Gastroesophageal sphincter (tissue), 4 donors: ENCODE measurements around the gene KRT78. TPM values are rescaled to one million over a fixed set of nuclear protein-coding genes. Genes with fewer than 3 reads are reported as not detected.

ENCODE experiments used
- ATAC-seq: fragments of 150-250 bp; one replicate; pipeline ENCODE4 v1.9.1; 2016; ENCODE audit warnings: mild to moderate bottlenecking, moderate library complexity
- H3K27ac ChIP-seq, 4 donors: fragments of 200-600 bp; sonication (generic) in 3 of 4; 1 replicate in 3 of 4; 2 replicates in 1 of 4; pipeline ENCODE4 v1.5.1; 2016 to 2019
- H3K27me3 ChIP-seq: fragments of 200-600 bp; sonication (generic); one replicate; pipeline ENCODE4 v1.5.1; 2019
- H3K36me3 ChIP-seq, 2 donors: fragments of 200-600 bp; sonication (generic); one replicate each; pipeline ENCODE4 v1.5.1; 2019; ENCODE audit warnings: control low read depth in 1 of 2
- H3K4me1 ChIP-seq, 3 donors: fragments of 200-600 bp; sonication (generic); 1 replicate in 2 of 3; 2 replicates in 1 of 3; pipeline ENCODE4 v1.5.1; 2016 to 2019; ENCODE audit warnings: control low read depth in 2 of 3
- H3K4me3 ChIP-seq, 2 donors: fragments of 200-600 bp; sonication (generic); one replicate each; pipeline ENCODE4 v1.5.1; 2019; ENCODE audit warnings: mild to moderate bottlenecking in 1 of 2, moderate library complexity in 1 of 2
- H3K9me3 ChIP-seq, 3 donors: fragments of 200-600 bp; sonication (generic); one replicate each; pipeline ENCODE4 v1.5.1; 2017 to 2019; ENCODE audit warnings: control low read depth in 2 of 3
- CTCF ChIP-seq, 4 experiments: fragments of 200-600 bp in 2 of 4; fragments of 450-650 bp in 2 of 4; sonication (generic) in 1 of 4; IDR thresholded peaks; one replicate each; pipeline ENCODE4 v1.5.1; 2017 to 2019; ENCODE audit warnings: antibody characterized with exemption in 4 of 4, mild to moderate bottlenecking in 2 of 4, moderate library complexity in 2 of 4
- EP300 ChIP-seq: sonication (generic); formaldehyde crosslinking; IDR thresholded peaks from one replicate; pipeline ENCODE4 v1.6.1; 2017; ENCODE audit warnings: antibody characterized with exemption, mild to moderate bottlenecking
- POLR2A ChIP-seq, 2 donors: fragments of 450-650 bp; IDR thresholded peaks; one replicate each; pipeline ENCODE4 v1.6.1; 2017; ENCODE audit warnings: antibody characterized with exemption in 2 of 2, mild to moderate bottlenecking in 2 of 2, moderate library complexity in 1 of 2
- POLR2AphosphoS5 ChIP-seq: sonication (generic); formaldehyde crosslinking; IDR thresholded peaks from one replicate; pipeline ENCODE4 v1.6.1; 2017; ENCODE audit warnings: antibody characterized with exemption
- WGBS, 2 donors: methylation state at CpG; one replicate each; pipeline ENCODE4 v1.1.5; 2018; ENCODE audit warnings: low coverage in 1 of 2; 5-methylcytosine and 5-hydroxymethylcytosine counted together
- total RNA-seq, 4 donors: library from RNA; depleted of rRNA; stranded (reverse); fragments of >200 nt; gene quantifications; one replicate each; pipeline ENCODE4 v1.1.0, GENCODE V29; 2016

The KRT78 gene
- total RNA-seq, 4 donors from 2014 or later, result 0.27 to 9.5 (median 1.5) TPM

GRCh38 chr12:52813203-52813819, 35.5 kb downstream of the KRT78 start:
- Histone ChIP-seq H3K4me3 (no peak overlapping the region), H3K4me1 (no peaks in the 10 kb centered on the region), H3K36me3 (no peaks in the 10 kb centered on the region), H3K27ac (no peak overlapping the region), H3K27me3 (peaks cover 12% of the 10 kb centered on the region), H3K9me3 (no peaks in the 10 kb centered on the region)
- WGBS, 2 donors, result 60% methylated on average over 1 of the region's 10 CpGs; no CpG with 5 or more reads in 1 of the 2 donors
- ATAC-seq, result no peak
- no peak for TF ChIP-seq EP300
- no peak for TF ChIP-seq CTCF (IDR thresholded peaks at IDR 0.05)
- no peak for TF ChIP-seq POLR2AphosphoS5
- no peak for TF ChIP-seq POLR2A (IDR thresholded peaks at IDR 0.05)

DNA sequence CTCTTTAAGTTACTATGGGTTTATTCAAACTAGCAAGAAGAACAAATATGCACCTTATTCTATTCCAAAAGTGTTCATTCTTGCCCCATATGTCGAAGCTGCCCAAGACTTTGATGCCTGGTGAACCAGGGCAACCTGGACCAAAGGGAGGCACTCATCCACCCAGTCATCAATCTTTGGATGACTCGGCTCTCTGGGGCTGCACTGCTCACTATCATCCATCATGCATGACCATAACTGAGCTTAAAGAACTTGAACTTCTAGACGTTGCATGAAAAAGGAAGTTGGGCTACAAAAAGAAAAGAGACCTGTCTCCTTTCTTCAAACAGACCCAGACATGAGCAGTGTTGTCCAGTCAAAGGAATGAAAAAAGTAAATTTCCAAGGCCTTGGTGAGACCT, 36.0 kb downstream of the KRT78 start:
- H3K4me3 ChIP-seq, result no peak overlapping the region

DNA sequence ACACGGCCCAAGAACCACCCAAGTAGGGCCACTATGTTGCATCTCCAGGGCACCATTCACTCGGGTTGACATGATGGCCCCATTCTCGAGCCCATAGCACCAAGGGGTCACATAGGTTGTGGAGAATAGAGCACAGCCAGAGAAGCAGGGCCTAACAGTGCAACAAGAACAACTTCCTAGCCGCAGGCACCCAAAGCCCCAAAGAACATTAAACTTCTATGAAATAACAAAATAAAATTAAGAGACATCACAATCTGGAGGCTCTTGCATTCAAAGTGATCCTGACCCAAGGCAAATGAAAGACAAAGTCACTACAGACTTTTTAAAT, 36.8 kb downstream of the KRT78 start:
- H3K27ac ChIP-seq, result no peak overlapping the region
- no peaks in the 10 kb centered on the region for H3K9me3 ChIP-seq
- no peak for ATAC-seq
- no peaks in the 10 kb centered on the region for H3K4me1 ChIP-seq
- no peak for TF ChIP-seq EP300
- no peak for TF ChIP-seq CTCF (IDR thresholded peaks at IDR 0.05)
- TF ChIP-seq POLR2AphosphoS5, result no peak
- no peak for TF ChIP-seq POLR2A (IDR thresholded peaks at IDR 0.05)
- H3K36me3 ChIP-seq, result no peaks in the 10 kb centered on the region
- peaks cover 9% of the 10 kb centered on the region for H3K27me3 ChIP-seq
- no peak overlapping the region for H3K4me3 ChIP-seq
- WGBS, 2 donors, result 80% methylated on average over 2 of the region's 4 CpGs; no CpG with 5 or more reads in 1 of the 2 donors

More for the DNA sequence above, 36.0 kb downstream of the KRT78 start:
- WGBS, 2 donors, result 44% methylated on average over 3 of the region's 3 CpGs; no CpG with 5 or more reads in 1 of the 2 donors
- peaks cover 14% of the 10 kb centered on the region for H3K27me3 ChIP-seq
- no peaks in the 10 kb centered on the region for H3K36me3 ChIP-seq
- no peaks in the 10 kb centered on the region for H3K4me1 ChIP-seq
- no peak for ATAC-seq
- no peak for TF ChIP-seq POLR2AphosphoS5
- no peaks in the 10 kb centered on the region for H3K9me3 ChIP-seq
- H3K27ac ChIP-seq, result no peak overlapping the region

GRCh38 chr12:52811191-52812072, 37.4 kb downstream of the KRT78 start:
- H3K27me3 ChIP-seq, result peaks cover 7% of the 10 kb centered on the region
- ATAC-seq, result no peak
- no peak for TF ChIP-seq CTCF (IDR thresholded peaks at IDR 0.05)
- no peak for TF ChIP-seq POLR2A (IDR thresholded peaks at IDR 0.05)
- no peak for TF ChIP-seq EP300
- TF ChIP-seq POLR2AphosphoS5, result no peak
- H3K4me1 ChIP-seq, result no peaks in the 10 kb centered on the region
- H3K27ac ChIP-seq, result no peak overlapping the region
- WGBS, 2 donors, result 80 to 90% methylated on average over 1 to 6 of the region's 9 CpGs
- no peaks in the 10 kb centered on the region for H3K36me3 ChIP-seq
- H3K4me3 ChIP-seq, result no peak overlapping the region
- no peaks in the 10 kb centered on the region for H3K9me3 ChIP-seq

DNA sequence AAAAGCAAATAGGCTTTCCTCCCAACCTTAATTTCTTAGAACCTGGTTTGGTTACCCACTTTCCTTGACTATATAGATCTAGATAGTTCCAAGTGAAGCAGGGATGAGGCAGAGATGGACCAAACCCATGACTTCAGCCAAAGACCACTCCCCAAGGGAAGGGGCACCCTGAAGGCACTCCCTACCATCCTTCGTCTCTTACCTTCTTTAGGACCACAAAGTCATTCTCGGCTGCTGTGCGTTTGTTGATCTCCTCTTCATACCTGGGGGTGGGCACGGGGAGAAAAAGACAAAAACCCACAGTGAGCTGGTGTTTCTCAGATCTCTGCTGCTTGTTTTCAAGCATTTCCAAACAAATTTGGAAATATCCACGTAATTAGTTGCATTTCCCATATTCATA, 38.2 kb downstream of the KRT78 start:
- no peak overlapping the region for H3K4me3 ChIP-seq
- TF ChIP-seq POLR2AphosphoS5 (no peak), POLR2A (IDR thresholded peaks at IDR 0.05) (no peak), EP300 (no peak)
- 57 to 69% methylated on average over 5 of the region's 5 CpGs for WGBS, 2 donors
- no peaks in the 10 kb centered on the region for H3K36me3 ChIP-seq
- peaks cover 7% of the 10 kb centered on the region for H3K27me3 ChIP-seq
- no peak overlapping the region for H3K27ac ChIP-seq
- H3K9me3 ChIP-seq, result no peaks in the 10 kb centered on the region
- no peak for ATAC-seq
- H3K4me1 ChIP-seq, result no peaks in the 10 kb centered on the region

DNA sequence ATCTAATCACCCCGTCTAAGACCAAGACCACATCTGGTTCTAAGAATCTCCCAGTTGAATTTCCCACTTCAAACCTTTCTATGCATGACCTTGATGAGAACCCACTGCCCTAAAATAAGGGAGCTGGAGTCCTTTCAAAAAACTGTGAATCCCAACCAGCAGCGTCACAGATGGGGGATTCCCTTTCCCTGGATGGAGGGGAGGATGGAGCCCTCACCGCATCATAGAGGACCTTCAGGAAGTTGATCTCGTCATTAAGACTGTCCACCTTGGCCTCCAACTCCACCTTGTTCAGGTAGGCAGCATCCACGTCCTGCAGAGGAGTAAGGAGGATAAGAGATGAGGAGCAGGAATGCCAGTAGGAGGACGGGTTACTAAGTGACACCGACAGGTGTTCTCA, 39.6 kb downstream of the KRT78 start:
- TF ChIP-seq CTCF (IDR thresholded peaks at IDR 0.05) (no peak), POLR2A (IDR thresholded peaks at IDR 0.05) (no peak), POLR2AphosphoS5 (no peak), EP300 (no peak)
- no peaks in the 10 kb centered on the region for H3K36me3 ChIP-seq
- ATAC-seq, result no peak
- no peaks in the 10 kb centered on the region for H3K4me1 ChIP-seq
- H3K4me3 ChIP-seq, result no peak overlapping the region
- no peak overlapping the region for H3K27ac ChIP-seq
- 66 to 83% methylated on average over 2 to 4 of the region's 7 CpGs for WGBS, 2 donors
- H3K9me3 ChIP-seq, result no peaks in the 10 kb centered on the region
- H3K27me3 ChIP-seq, result peaks cover 7% of the 10 kb centered on the region
